ENCODE data around the gene RNF213.

RNF213 gene

GRCh38 chr17:80367503-80367902, 106.9 kb downstream of the RNF213 start:
- DNase-seq = no peak
- POLR2A ChIA-PET = no interaction called here
- WGBS (ENCODE audit: insufficient coverage) = 93% methylated on average over 17 of the region's 17 CpGs
- Histone ChIP-seq H3K4me3 (ENCODE audit: control insufficient read depth in 1 of 7, extremely low read depth in 1 of 7, insufficient read depth in 4 of 7, low read depth in 2 of 7, low read length in 6 of 7) (no peak overlapping the region), H3K4me1 (ENCODE audit: control extremely low read depth in 1 of 4, control insufficient read depth in 4 of 4, insufficient read depth in 4 of 4, low read length in 3 of 4) (no peaks in the 10 kb centered on the region), H3K9me3 (ENCODE audit: control extremely low read depth in 1 of 5, control insufficient read depth in 4 of 5, insufficient read depth in 2 of 5, low read depth in 1 of 5, low read length in 4 of 5) (no peaks in the 10 kb centered on the region), H3K36me3 (ENCODE audit: control insufficient read depth in 4 of 4, insufficient read depth in 4 of 4, low read length in 3 of 4) (peaks cover 27 to 91% (median 74%) of the 10 kb centered on the region in 4 experiments), H3K27me3 (replicated peaks in 2 of 5; ENCODE audit: control insufficient read depth in 4 of 5, insufficient read depth in 5 of 5, low read length in 4 of 5) (no peaks in the 10 kb centered on the region), H3K27ac (ENCODE audit: insufficient read depth in 1 of 2, low read depth in 1 of 2, low read length in 2 of 2, poor library complexity in 1 of 2, severe bottlenecking in 2 of 2) (no peak overlapping the region)
- CTCF ChIA-PET = interaction anchor here (0.6 kb wide), 1 partner anchor 170 kb away, joined by 3 read pairs; no protein-coding TSS in a partner anchor

DNA sequence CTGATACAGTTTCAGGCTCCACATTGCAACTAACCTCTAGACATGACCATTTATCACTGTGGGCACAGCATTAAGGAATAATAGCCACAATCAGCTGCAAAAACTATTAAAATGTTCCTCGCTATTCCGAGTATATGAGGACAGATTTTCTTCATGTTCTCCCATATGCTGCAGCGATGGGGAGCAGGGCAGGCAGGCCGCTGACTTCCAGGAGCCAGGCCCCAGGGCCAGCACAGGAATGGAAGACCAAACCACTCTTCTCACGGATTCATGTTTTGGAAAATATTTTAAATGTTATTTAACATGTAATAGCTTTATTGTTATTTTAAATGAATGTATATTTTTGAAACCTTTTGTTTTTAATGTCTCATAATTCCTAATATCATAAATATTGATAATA, 110.5 kb downstream of the RNF213 start:
- no peaks in the 10 kb centered on the region for H3K4me1 ChIP-seq (ENCODE audit: control extremely low read depth in 1 of 4, control insufficient read depth in 4 of 4, insufficient read depth in 4 of 4, low read length in 3 of 4)
- no peaks in the 10 kb centered on the region for H3K27me3 ChIP-seq (replicated peaks in 2 of 5; ENCODE audit: control insufficient read depth in 4 of 5, insufficient read depth in 5 of 5, low read length in 4 of 5)
- H3K4me3 ChIP-seq (ENCODE audit: control insufficient read depth in 1 of 7, extremely low read depth in 1 of 7, insufficient read depth in 4 of 7, low read depth in 2 of 7, low read length in 6 of 7) = no peak overlapping the region
- WGBS (ENCODE audit: insufficient coverage) = 96% methylated on average over 4 of the region's 5 CpGs
- no peaks in the 10 kb centered on the region for H3K9me3 ChIP-seq (ENCODE audit: control extremely low read depth in 1 of 5, control insufficient read depth in 4 of 5, insufficient read depth in 2 of 5, low read depth in 1 of 5, low read length in 4 of 5)
- ChIA-PET POLR2A (no interaction called here), CTCF (no interaction called here)
- peaks cover 24 to 87% (median 67%) of the 10 kb centered on the region in 4 experiments for H3K36me3 ChIP-seq (ENCODE audit: control insufficient read depth in 4 of 4, insufficient read depth in 4 of 4, low read length in 3 of 4)
- no peak overlapping the region for H3K27ac ChIP-seq (ENCODE audit: insufficient read depth in 1 of 2, low read depth in 1 of 2, low read length in 2 of 2, poor library complexity in 1 of 2, severe bottlenecking in 2 of 2)
- no peak for DNase-seq

DNA sequence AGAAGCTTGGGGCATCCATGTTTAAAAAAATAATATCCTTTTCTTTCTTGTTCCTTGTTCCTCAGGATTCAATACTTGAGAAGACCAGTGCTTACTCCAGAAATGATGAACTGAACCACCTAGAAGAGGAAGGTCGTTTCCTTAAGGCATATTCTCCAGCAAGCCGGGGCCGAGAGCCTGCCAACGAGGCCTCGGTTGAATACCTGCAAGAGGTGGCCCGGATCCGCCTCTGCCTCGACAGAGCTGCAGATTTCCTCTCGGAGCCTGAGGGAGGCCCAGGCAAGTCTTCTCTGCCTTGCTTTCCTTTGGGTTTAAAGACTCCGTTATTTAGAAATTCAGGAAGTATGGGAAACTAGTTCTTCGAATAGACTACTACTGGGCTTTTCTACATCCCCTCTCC, 111.8 kb downstream of the RNF213 start:
- no peak overlapping the region for H3K27ac ChIP-seq (ENCODE audit: insufficient read depth in 1 of 2, low read depth in 1 of 2, low read length in 2 of 2, poor library complexity in 1 of 2, severe bottlenecking in 2 of 2)
- no peak for DNase-seq
- H3K9me3 ChIP-seq (ENCODE audit: control extremely low read depth in 1 of 5, control insufficient read depth in 4 of 5, insufficient read depth in 2 of 5, low read depth in 1 of 5, low read length in 4 of 5) = no peaks in the 10 kb centered on the region
- ChIA-PET CTCF (no interaction called here), POLR2A (no interaction called here)
- H3K4me3 ChIP-seq (ENCODE audit: control insufficient read depth in 1 of 7, extremely low read depth in 1 of 7, insufficient read depth in 4 of 7, low read depth in 2 of 7, low read length in 6 of 7) = peak overlapping the region in 1 of 7 experiments; percentile 8
- H3K27me3 ChIP-seq (replicated peaks in 2 of 5; ENCODE audit: control insufficient read depth in 4 of 5, insufficient read depth in 5 of 5, low read length in 4 of 5) = no peaks in the 10 kb centered on the region
- whole genome bisulfite sequencing (ENCODE audit: insufficient coverage) = 97% methylated on average over 10 of the region's 11 CpGs
- peaks cover 32 to 90% (median 75%) of the 10 kb centered on the region in 4 experiments for H3K36me3 ChIP-seq (ENCODE audit: control insufficient read depth in 4 of 4, insufficient read depth in 4 of 4, low read length in 3 of 4)
- no peaks in the 10 kb centered on the region for H3K4me1 ChIP-seq (ENCODE audit: control extremely low read depth in 1 of 4, control insufficient read depth in 4 of 4, insufficient read depth in 4 of 4, low read length in 3 of 4)

GRCh38 chr17:80372922-80373570, 112.4 kb downstream of the RNF213 start:
- ChIA-PET CTCF (interaction anchor here (1.1 kb wide), 1 partner anchor 14 kb away, joined by 3 read pairs; no protein-coding TSS in a partner anchor), POLR2A (no interaction called here)
- H3K4me3 ChIP-seq (ENCODE audit: control insufficient read depth in 1 of 7, extremely low read depth in 1 of 7, insufficient read depth in 4 of 7, low read depth in 2 of 7, low read length in 6 of 7) = no peak overlapping the region

DNA sequence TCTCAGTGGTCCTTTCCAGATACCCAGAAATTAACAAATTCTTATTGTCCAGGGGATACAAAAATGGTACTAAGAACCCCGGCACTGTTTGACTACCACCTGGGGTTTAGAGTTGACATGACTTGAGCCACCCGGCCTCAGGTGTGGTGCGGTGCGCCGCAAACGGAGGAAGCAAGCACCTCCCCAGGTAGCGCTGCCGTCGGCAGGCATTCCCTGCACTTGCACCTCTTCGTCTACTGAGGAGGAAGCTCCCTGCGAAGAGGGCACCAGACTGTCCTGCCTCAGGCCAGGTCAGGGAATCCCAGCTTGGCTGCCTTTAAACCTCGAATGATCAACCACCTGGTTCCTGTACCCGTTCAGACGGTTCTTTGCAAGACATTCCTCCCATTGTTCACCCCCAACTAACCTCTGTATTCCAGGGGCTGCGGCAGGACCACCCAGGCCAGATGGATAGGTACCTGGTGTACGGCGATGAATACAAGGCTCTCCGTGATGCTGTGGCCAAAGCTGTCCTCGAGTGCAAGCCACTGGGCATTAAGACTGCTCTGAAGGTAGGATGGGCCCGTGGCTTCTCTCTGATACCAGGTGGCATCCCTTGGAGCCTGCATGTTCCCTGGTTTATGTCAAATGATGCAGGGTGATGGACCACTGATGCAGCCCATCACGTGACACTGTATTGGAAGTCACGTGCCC, 113.5 kb downstream of the RNF213 start:
- 97% methylated on average over 20 of the region's 22 CpGs for WGBS (ENCODE audit: insufficient coverage)
- Histone ChIP-seq H3K27ac (ENCODE audit: insufficient read depth in 1 of 2, low read depth in 1 of 2, low read length in 2 of 2, poor library complexity in 1 of 2, severe bottlenecking in 2 of 2) (no peak overlapping the region), H3K9me3 (ENCODE audit: control extremely low read depth in 1 of 5, control insufficient read depth in 4 of 5, insufficient read depth in 2 of 5, low read depth in 1 of 5, low read length in 4 of 5) (no peaks in the 10 kb centered on the region), H3K4me3 (ENCODE audit: control insufficient read depth in 1 of 7, extremely low read depth in 1 of 7, insufficient read depth in 4 of 7, low read depth in 2 of 7, low read length in 6 of 7) (no peak overlapping the region), H3K4me1 (ENCODE audit: control extremely low read depth in 1 of 4, control insufficient read depth in 4 of 4, insufficient read depth in 4 of 4, low read length in 3 of 4) (no peaks in the 10 kb centered on the region), H3K27me3 (replicated peaks in 2 of 5; ENCODE audit: control insufficient read depth in 4 of 5, insufficient read depth in 5 of 5, low read length in 4 of 5) (no peaks in the 10 kb centered on the region), H3K36me3 (ENCODE audit: control insufficient read depth in 4 of 4, insufficient read depth in 4 of 4, low read length in 3 of 4) (peaks cover 29 to 93% (median 77%) of the 10 kb centered on the region in 4 experiments)
- DNase-seq = no peak
- ChIA-PET CTCF (interaction anchor here (1.1 kb wide), 1 partner anchor 15 kb away, joined by 3 read pairs; no protein-coding TSS in a partner anchor), POLR2A (no interaction called here)

More at GRCh38 chr17:80372922-80373570, 112.4 kb downstream of the RNF213 start:
- H3K4me1 ChIP-seq (ENCODE audit: control extremely low read depth in 1 of 4, control insufficient read depth in 4 of 4, insufficient read depth in 4 of 4, low read length in 3 of 4) = no peaks in the 10 kb centered on the region
- 97% methylated on average over 11 of the region's 18 CpGs for WGBS (ENCODE audit: insufficient coverage)
- peaks cover 30 to 90% (median 75%) of the 10 kb centered on the region in 4 experiments for H3K36me3 ChIP-seq (ENCODE audit: control insufficient read depth in 4 of 4, insufficient read depth in 4 of 4, low read length in 3 of 4)
- no peaks in the 10 kb centered on the region for H3K27me3 ChIP-seq (replicated peaks in 2 of 5; ENCODE audit: control insufficient read depth in 4 of 5, insufficient read depth in 5 of 5, low read length in 4 of 5)
- H3K27ac ChIP-seq (ENCODE audit: insufficient read depth in 1 of 2, low read depth in 1 of 2, low read length in 2 of 2, poor library complexity in 1 of 2, severe bottlenecking in 2 of 2) = no peak overlapping the region
- no peaks in the 10 kb centered on the region for H3K9me3 ChIP-seq (ENCODE audit: control extremely low read depth in 1 of 5, control insufficient read depth in 4 of 5, insufficient read depth in 2 of 5, low read depth in 1 of 5, low read length in 4 of 5)
- DNase-seq = no peak

GRCh38 chr17:80374732-80375585, 114.3 kb downstream of the RNF213 start:
- Histone ChIP-seq H3K9me3 (ENCODE audit: control extremely low read depth in 1 of 5, control insufficient read depth in 4 of 5, insufficient read depth in 2 of 5, low read depth in 1 of 5, low read length in 4 of 5) (no peaks in the 10 kb centered on the region), H3K4me1 (ENCODE audit: control extremely low read depth in 1 of 4, control insufficient read depth in 4 of 4, insufficient read depth in 4 of 4, low read length in 3 of 4) (no peaks in the 10 kb centered on the region), H3K27me3 (replicated peaks in 2 of 5; ENCODE audit: control insufficient read depth in 4 of 5, insufficient read depth in 5 of 5, low read length in 4 of 5) (no peaks in the 10 kb centered on the region), H3K36me3 (ENCODE audit: control insufficient read depth in 4 of 4, insufficient read depth in 4 of 4, low read length in 3 of 4) (peaks cover 33 to 94% (median 77%) of the 10 kb centered on the region in 4 experiments), H3K4me3 (ENCODE audit: control insufficient read depth in 1 of 7, extremely low read depth in 1 of 7, insufficient read depth in 4 of 7, low read depth in 2 of 7, low read length in 6 of 7) (no peak overlapping the region), H3K27ac (ENCODE audit: insufficient read depth in 1 of 2, low read depth in 1 of 2, low read length in 2 of 2, poor library complexity in 1 of 2, severe bottlenecking in 2 of 2) (no peak overlapping the region)
- 94% methylated on average over 14 of the region's 14 CpGs for WGBS (ENCODE audit: insufficient coverage)
- CTCF ChIA-PET = no interaction called here
- DNase-seq = no peak
- POLR2A ChIA-PET = no interaction called here
